Neural progenitor cell (in vitro differentiated cells): ENCODE data around the gene IGSF9. TPM values are rescaled to one million over a fixed set of nuclear protein-coding genes. Genes with fewer than 3 reads are reported as not detected.

Experiments
- DNase-seq: peaks from one replicate; pipeline ENCODE4 v3.0.0-alpha.2; 2016; ENCODE audit warnings: low spot score
- H2AFZ ChIP-seq: fragments of 200-600 bp; sonication (generic); replicated peaks from 2 replicates; pipeline ENCODE4 v1.6.1; 2016; ENCODE audit warnings: antibody characterized with exemption
- H3F3A ChIP-seq: fragments of 200-600 bp; sonication (generic); 2 replicates; pipeline ENCODE4 v1.6.1; 2016; ENCODE audit warnings: antibody characterized with exemption, low read depth
- H3K27ac ChIP-seq: fragments of 200-600 bp; sonication (generic); 2 replicates; pipeline ENCODE4 v1.5.1; 2016; ENCODE audit warnings: mild to moderate bottlenecking
- H3K27me3 ChIP-seq: fragments of 200-600 bp; sonication (generic); 2 replicates; pipeline ENCODE4 v1.6.1; 2016; ENCODE audit warnings: mild to moderate bottlenecking, moderate library complexity
- H3K36me3 ChIP-seq: fragments of 200-600 bp; sonication (generic); 2 replicates; pipeline ENCODE4 v1.5.1; 2016
- H3K4me1 ChIP-seq: fragments of 200-600 bp; sonication (generic); 2 replicates; pipeline ENCODE4 v1.6.1; 2016; ENCODE audit warnings: mixed run types
- H3K4me2 ChIP-seq: fragments of 200-600 bp; sonication (generic); 2 replicates; pipeline ENCODE4 v1.6.1; 2016
- H3K4me3 ChIP-seq: fragments of 200-600 bp; sonication (generic); 2 replicates; pipeline ENCODE4 v1.5.1; 2016
- H3K79me2 ChIP-seq: fragments of 200-600 bp; sonication (generic); 2 replicates; pipeline ENCODE4 v1.6.1; 2016; ENCODE audit warnings: low read depth
- H3K9ac ChIP-seq: fragments of 200-600 bp; sonication (generic); 2 replicates; pipeline ENCODE4 v1.6.1; 2016
- H3K9me3 ChIP-seq: fragments of 200-600 bp; sonication (generic); 2 replicates; pipeline ENCODE4 v1.5.1; 2016; ENCODE audit warnings: low read depth
- H4K20me1 ChIP-seq: fragments of 200-600 bp; sonication (generic); 2 replicates; pipeline ENCODE4 v1.6.1; 2016; ENCODE audit warnings: low read depth
- H3K27ac Mint-ChIP-seq: 3 replicates; pipeline ENCODE4 v1.8.0; 2021; ENCODE audit warnings: mixed read lengths
- H3K27me3 Mint-ChIP-seq: 2 replicates; pipeline ENCODE4 v1.8.0; 2022; ENCODE audit warnings: low read depth, mild to moderate bottlenecking, inconsistent platforms, moderate library complexity, mixed read lengths; ENCODE audit not compliant: insufficient read depth
- H3K36me3 Mint-ChIP-seq: 3 replicates; pipeline ENCODE4 v1.8.0; 2021; ENCODE audit warnings: mixed read lengths
- H3K4me1 Mint-ChIP-seq: 3 replicates; pipeline ENCODE4 v1.8.0; 2021; ENCODE audit warnings: mixed read lengths
- H3K4me3 Mint-ChIP-seq: 3 replicates; pipeline ENCODE4 v1.8.0; 2021; ENCODE audit warnings: mild to moderate bottlenecking, moderate library complexity, mixed read lengths
- H3K9me3 Mint-ChIP-seq: 3 replicates; pipeline ENCODE4 v1.8.0; 2020; ENCODE audit warnings: mixed read lengths
- CTCF ChIP-seq: fragments of 200-600 bp; sonication (generic); IDR thresholded peaks from 2 replicates; pipeline ENCODE4 v1.5.1; 2017; ENCODE audit warnings: antibody characterized with exemption, mild to moderate bottlenecking
- EZH2 ChIP-seq: fragments of 200-600 bp; sonication (generic); IDR thresholded peaks from 2 replicates; pipeline ENCODE4 v1.6.1; 2017; ENCODE audit warnings: antibody characterized with exemption, mild to moderate bottlenecking, moderate library complexity
- EZH2phosphoT487 ChIP-seq: fragments of 200-600 bp; sonication (generic); IDR thresholded peaks from 2 replicates; pipeline ENCODE4 v1.6.1; 2017; ENCODE audit warnings: antibody characterized with exemption
- total RNA-seq: library from RNA; depleted of rRNA; stranded (reverse); fragments of >200 nt; gene quantifications from 2 replicates; pipeline ENCODE4 v1.2.3, GENCODE V29; 2015; ENCODE audit warnings: low replicate concordance

Gene IGSF9
- total RNA-seq, 1 donor from 2014 or later = 3.3 TPM

- no peak for TF ChIP-seq EZH2phosphoT487
- no peak for TF ChIP-seq CTCF
- TF ChIP-seq EZH2 = no peak
These were observed 32.1 kb upstream of the IGSF9 start for GRCh38 chr1:159977364-159978106.

DNA sequence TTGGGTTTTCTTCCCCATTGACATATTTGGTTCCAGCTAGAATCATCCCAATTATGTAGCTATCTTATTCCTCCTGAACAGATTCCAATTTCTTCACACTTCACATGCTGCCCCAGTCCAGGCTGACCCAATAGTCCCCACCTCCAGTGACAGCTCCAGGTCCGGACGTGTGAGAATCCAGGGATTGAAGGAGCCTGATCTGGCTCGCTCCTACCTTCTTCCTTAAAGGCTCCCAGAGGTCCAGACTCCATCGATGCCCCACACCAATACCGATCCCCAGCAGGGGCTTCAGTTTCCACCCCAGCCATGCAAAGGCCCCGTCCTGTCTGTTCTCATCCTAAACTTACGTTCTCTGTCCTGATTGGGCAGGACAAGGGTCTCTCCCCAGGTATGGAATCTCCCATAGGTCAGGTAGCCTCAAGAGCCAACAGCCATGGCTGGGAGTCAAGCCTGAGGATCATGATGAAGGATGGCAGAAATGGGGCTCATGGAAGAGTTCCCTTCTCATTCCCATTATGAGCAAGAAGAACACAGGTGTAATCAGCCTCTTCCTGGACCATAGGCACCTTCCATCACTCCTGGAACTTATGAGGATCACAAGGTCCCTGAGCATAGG lies 29.0 kb upstream of the IGSF9 start:
- no peak overlapping the region for H2AFZ ChIP-seq
- Mint-ChIP-seq H3K9me3 (no peaks in the 10 kb centered on the region), H3K4me3 (no peak overlapping the region), H3K27me3 (peaks cover 2% of the 10 kb centered on the region), H3K4me1 (peaks cover 5% of the 10 kb centered on the region), H3K27ac (no peak overlapping the region), H3K36me3 (no peaks in the 10 kb centered on the region)
- H3K9ac ChIP-seq = no peak overlapping the region
- no peak for TF ChIP-seq CTCF
- TF ChIP-seq EZH2 = no peak
- TF ChIP-seq EZH2phosphoT487 = no peak
- no peaks in the 10 kb centered on the region for H3K79me2 ChIP-seq
- no peaks in the 10 kb centered on the region for H3K9me3 ChIP-seq
- DNase-seq = no peak
- H3K4me2 ChIP-seq = no peak overlapping the region
- no peaks in the 10 kb centered on the region for H3F3A ChIP-seq
- H3K4me1 ChIP-seq = no peaks in the 10 kb centered on the region
- no peak overlapping the region for H3K27ac ChIP-seq
- H4K20me1 ChIP-seq = no peaks in the 10 kb centered on the region
- peaks cover 6% of the 10 kb centered on the region for H3K27me3 ChIP-seq
- no peak overlapping the region for H3K4me3 ChIP-seq
- no peaks in the 10 kb centered on the region for H3K36me3 ChIP-seq

More at GRCh38 chr1:159977364-159978106, 32.1 kb upstream of the IGSF9 start:
- Histone ChIP-seq H3F3A (no peaks in the 10 kb centered on the region), H3K9me3 (no peaks in the 10 kb centered on the region), H3K4me2 (no peak overlapping the region), H3K27ac (no peak overlapping the region), H3K4me3 (no peak overlapping the region), H3K27me3 (peaks cover 6% of the 10 kb centered on the region), H3K79me2 (no peaks in the 10 kb centered on the region), H2AFZ (no peak overlapping the region), H4K20me1 (no peaks in the 10 kb centered on the region), H3K36me3 (no peaks in the 10 kb centered on the region), H3K4me1 (no peaks in the 10 kb centered on the region), H3K9ac (no peak overlapping the region)
- no peaks in the 10 kb centered on the region for H3K36me3 Mint-ChIP-seq
- peaks cover 3% of the 10 kb centered on the region for H3K27me3 Mint-ChIP-seq
- peaks cover 2% of the 10 kb centered on the region for H3K9me3 Mint-ChIP-seq
- no peak for DNase-seq
- no peak overlapping the region for H3K4me3 Mint-ChIP-seq
- H3K4me1 Mint-ChIP-seq = no peaks in the 10 kb centered on the region
- no peak overlapping the region for H3K27ac Mint-ChIP-seq

DNA sequence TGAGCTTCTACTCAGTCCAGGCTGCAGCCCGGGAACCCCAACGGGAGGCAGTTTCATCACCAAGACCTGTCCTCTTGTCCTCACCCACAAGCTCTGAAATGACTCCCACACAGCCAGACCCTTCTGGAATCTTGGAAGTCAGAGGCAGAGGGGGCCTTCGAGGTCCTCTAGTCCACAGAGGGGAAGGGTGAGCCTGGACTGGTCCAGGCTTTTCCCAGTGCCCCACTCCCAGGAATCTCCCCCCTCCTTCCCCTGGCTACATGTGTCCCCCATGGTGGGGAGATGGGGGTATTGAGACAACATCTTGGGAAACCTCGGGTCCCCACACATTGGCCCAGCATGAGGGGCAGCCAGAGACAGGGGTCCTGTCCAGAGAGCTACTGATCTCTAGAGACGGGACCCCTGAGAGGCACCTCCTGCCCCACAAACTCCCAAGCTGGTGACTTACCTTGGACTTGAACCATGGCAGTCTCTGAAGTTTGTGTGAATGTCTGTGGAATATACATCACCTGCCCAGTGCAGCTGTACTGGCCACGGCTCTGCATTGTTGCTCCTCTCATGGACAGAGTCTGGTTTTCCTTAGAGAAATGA lies 28.0 kb upstream of the IGSF9 start:
- no peaks in the 10 kb centered on the region for H3K9me3 Mint-ChIP-seq
- no peaks in the 10 kb centered on the region for H4K20me1 ChIP-seq
- no peak for TF ChIP-seq CTCF
- no peak for TF ChIP-seq EZH2
- no peak for TF ChIP-seq EZH2phosphoT487
- peaks cover 5% of the 10 kb centered on the region for H3K4me1 Mint-ChIP-seq
- no peak overlapping the region for H2AFZ ChIP-seq
- no peaks in the 10 kb centered on the region for H3K9me3 ChIP-seq
- no peak for DNase-seq
- no peak overlapping the region for H3K4me3 Mint-ChIP-seq
- H3K36me3 Mint-ChIP-seq = no peaks in the 10 kb centered on the region
- no peaks in the 10 kb centered on the region for H3K79me2 ChIP-seq
- H3K27me3 Mint-ChIP-seq = peaks cover 2% of the 10 kb centered on the region
- H3K4me2 ChIP-seq = no peak overlapping the region
- H3K4me3 ChIP-seq = no peak overlapping the region
- H3K27ac ChIP-seq = no peak overlapping the region
- H3K36me3 ChIP-seq = no peaks in the 10 kb centered on the region
- no peak overlapping the region for H3K9ac ChIP-seq
- H3K27me3 ChIP-seq = peaks cover under 1% of the 10 kb centered on the region
- no peak overlapping the region for H3K27ac Mint-ChIP-seq
- no peaks in the 10 kb centered on the region for H3K4me1 ChIP-seq
- no peaks in the 10 kb centered on the region for H3F3A ChIP-seq
